GM18951 (cell line): Measurements from ENCODE around the gene EPHB2.

ENCODE experiments used
- POLR2A ChIP-seq: IDR thresholded peaks from 4 replicates; pipeline ENCODE4 v1.6.1; 2011; ENCODE audit warnings: mild to moderate bottlenecking; ENCODE audit not compliant: insufficient read length, insufficient read depth; ENCODE audit errors: extremely low read depth
- in situ Hi-C: fragments of 300-500 bp; cut with MboI; formaldehyde crosslinking; loops from one replicate; pipeline ENCODE4 v1.12.0; 2022; ENCODE audit warnings: low sequenced_read_pairs, mixed read lengths, inconsistent platforms; ENCODE audit not compliant: unreplicated experiment

Gene EPHB2

GRCh38 chr1:22680726-22681125, 29.9 kb upstream of the EPHB2 start:
- in situ Hi-C loops, result no loop called here
- TF ChIP-seq POLR2A, result no peak

GRCh38 chr1:22681556-22682276, 28.9 kb upstream of the EPHB2 start:
- no peak for TF ChIP-seq POLR2A

GRCh38 chr1:22683547-22683946, 27.1 kb upstream of the EPHB2 start:
- no peak for TF ChIP-seq POLR2A
- in situ Hi-C loops, result no loop called here

More at GRCh38 chr1:22681556-22682276, 28.9 kb upstream of the EPHB2 start:
- in situ Hi-C loops, result no loop called here

GRCh38 chr1:22685591-22686059, 25.0 kb upstream of the EPHB2 start:
- TF ChIP-seq POLR2A, result no peak
- in situ Hi-C loops, result no loop called here

GRCh38 chr1:22687191-22687590, 23.4 kb upstream of the EPHB2 start:
- TF ChIP-seq POLR2A, result no peak
- in situ Hi-C loops, result no loop called here

- no peak for TF ChIP-seq POLR2A
- in situ Hi-C loops, result no loop called here
Observed at GRCh38 chr1:22688466-22688865, 22.2 kb upstream of the EPHB2 start.

- in situ Hi-C loops, result no loop called here
- no peak for TF ChIP-seq POLR2A
Observed at GRCh38 chr1:22689505-22689904, 21.1 kb upstream of the EPHB2 start.

GRCh38 chr1:22691031-22691753, 19.4 kb upstream of the EPHB2 start:
- TF ChIP-seq POLR2A, result no peak
- in situ Hi-C loops, result no loop called here

GRCh38 chr1:22694172-22694571, 16.5 kb upstream of the EPHB2 start:
- in situ Hi-C loops, result no loop called here
- no peak for TF ChIP-seq POLR2A

- TF ChIP-seq POLR2A, result no peak
- in situ Hi-C loops, result no loop called here
Observed at GRCh38 chr1:22696610-22697009, 14.0 kb upstream of the EPHB2 start.

GRCh38 chr1:22697980-22698379, 12.7 kb upstream of the EPHB2 start:
- no peak for TF ChIP-seq POLR2A
- in situ Hi-C loops, result no loop called here

GRCh38 chr1:22699681-22700520, 10.7 kb upstream of the EPHB2 start:
- in situ Hi-C loops, result no loop called here
- TF ChIP-seq POLR2A, result no peak

- in situ Hi-C loops, result no loop called here
Observed at GRCh38 chr1:22702296-22703085, 8.1 kb upstream of the EPHB2 start.

More at GRCh38 chr1:22702296-22703085, 8.1 kb upstream of the EPHB2 start:
- TF ChIP-seq POLR2A, result no peak
